CD4-positive, alpha-beta T cell treated with Interleukin-17A for 1 hour (primary cell): Measurements from ENCODE around the gene LBH.

Experiments
- DNase-seq: peaks from one replicate; pipeline ENCODE4 v3.0.0-alpha.2; 2020

LBH gene

DNA sequence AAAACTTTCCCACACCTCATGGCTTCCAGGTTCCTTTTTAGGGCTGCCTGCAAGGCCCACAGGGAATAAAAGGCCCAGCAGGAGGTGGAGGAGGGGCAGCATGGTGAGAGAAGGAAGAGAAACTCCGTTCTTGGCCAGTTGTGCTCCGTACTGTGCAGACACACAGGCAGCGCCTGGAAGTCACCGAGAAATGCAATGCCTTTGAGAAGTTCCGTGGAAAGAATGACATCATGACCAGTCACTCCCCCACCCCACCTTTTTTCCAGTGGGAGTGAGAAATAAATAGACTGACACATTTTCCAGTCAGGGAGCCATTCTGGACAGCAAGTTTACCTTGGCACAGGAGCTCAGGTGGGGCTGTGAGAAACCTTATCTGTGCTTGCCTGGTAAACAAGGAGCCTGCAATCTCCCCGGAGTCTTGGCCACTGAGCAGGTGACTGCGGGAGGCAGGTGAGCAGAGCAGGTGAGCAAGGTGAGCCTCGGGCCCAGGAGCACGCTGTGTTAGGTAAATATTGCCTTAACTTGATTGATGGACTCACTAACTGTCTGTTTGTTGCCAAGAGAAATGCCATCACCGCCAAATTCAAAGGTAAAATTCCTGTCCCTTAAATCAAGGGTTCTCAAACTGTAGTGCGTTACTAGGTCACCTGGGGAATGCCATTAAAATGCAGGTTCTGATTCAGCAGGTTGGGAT lies 13.5 kb upstream of the LBH start:
- DNase-seq: no peak

DNA sequence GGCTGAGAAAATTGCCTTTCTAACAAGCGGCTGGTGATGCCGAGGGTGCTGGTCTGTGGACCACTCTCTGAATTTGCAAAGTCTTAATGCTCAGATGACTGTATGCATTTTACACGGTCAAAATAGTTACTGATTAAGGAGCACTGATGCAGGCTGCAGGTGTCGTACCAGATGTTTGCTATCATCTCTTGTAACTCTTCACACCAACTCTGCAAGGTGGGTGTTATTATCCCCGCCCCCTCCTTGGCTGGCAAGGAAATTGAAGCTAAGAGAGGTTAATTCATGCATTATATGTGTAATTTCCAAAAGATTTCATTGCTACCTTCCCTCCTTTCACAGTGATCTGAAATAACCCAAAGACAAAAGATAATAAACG lies 13.0 kb upstream of the LBH start:
- DNase-seq: no peak

- no peak for DNase-seq
Observed at GRCh38 chr2:30218814-30219213, 12.5 kb upstream of the LBH start.

GRCh38 chr2:30219886-30220875 lies 11.2 kb upstream of the LBH start:
- DNase-seq: no peak

DNA sequence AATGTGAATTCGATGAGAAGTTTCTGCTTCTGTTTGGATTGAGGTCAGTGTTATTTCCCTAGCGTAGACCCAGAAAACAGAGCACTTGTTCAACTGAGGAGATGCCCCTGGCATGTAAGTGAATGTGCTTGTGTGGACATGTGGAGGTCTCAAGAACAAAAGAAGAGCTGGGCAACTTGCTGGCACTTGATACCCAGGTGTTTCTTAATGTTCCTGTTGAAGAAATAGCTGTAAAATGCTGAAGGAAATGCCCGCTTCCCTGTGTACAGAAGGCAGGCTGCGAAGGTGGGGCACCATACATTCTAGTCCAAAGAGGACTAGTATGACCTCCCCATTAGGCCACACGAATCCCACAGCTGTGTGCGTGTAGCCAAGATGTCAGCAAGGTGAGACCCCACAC lies 9.8 kb upstream of the LBH start:
- no peak for DNase-seq

DNA sequence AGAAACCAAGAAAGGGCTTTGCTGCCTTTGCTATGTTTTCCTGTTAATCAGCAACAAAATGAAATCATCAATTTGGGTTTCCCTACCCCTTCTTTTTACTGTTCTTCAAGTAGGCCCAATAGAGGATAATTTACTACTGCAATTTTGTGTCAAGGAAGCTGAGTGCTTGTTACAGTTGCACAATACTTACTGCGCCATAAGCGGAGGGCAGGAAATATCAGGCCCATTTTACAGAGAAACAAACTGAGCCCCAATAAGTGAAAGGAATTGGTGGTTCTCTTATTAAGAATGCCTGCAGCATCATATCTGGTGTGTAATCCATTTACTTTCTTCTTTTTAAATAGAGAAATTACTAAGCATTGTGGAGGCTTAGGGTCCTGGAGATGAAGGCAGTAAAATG lies 9.3 kb upstream of the LBH start:
- DNase-seq: no peak

- DNase-seq: no peak
Observed at GRCh38 chr2:30222636-30223360, 8.5 kb upstream of the LBH start.

GRCh38 chr2:30223413-30223874 lies 7.9 kb upstream of the LBH start:
- peak; percentile 45 for DNase-seq

GRCh38 chr2:30224151-30224550 lies 7.2 kb upstream of the LBH start:
- no peak for DNase-seq

DNA sequence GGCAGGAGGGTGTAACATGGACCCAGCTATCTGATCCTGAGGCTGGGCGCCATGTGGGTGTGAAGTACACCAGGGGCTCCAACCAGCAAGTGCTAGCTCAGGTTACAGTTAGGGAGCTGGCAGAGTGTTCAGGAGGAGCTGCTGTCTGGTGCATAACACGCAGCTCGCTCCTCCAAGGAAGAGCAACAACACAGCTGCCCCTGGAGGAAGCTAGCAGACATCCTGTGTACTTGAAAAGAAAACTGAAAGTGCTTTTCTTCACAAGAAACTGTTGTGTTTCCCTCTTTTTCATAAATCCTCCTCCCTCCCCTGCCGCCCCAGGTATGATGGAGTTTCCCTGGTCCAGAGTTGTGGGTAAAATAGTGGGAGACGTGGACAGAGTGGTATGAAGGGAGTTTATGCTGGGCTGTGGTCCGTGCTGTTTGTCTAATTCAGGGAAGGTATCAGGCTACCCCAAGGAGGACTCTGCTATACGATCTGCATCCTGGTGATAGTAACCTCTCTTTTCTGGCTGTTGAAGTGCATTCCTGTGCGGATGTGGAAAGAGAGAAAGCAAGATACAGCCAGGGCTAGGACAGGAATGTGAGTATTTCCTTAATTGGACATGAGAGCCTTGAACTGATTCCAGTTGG lies 6.1 kb upstream of the LBH start:
- peak; percentile 69 for DNase-seq

DNA sequence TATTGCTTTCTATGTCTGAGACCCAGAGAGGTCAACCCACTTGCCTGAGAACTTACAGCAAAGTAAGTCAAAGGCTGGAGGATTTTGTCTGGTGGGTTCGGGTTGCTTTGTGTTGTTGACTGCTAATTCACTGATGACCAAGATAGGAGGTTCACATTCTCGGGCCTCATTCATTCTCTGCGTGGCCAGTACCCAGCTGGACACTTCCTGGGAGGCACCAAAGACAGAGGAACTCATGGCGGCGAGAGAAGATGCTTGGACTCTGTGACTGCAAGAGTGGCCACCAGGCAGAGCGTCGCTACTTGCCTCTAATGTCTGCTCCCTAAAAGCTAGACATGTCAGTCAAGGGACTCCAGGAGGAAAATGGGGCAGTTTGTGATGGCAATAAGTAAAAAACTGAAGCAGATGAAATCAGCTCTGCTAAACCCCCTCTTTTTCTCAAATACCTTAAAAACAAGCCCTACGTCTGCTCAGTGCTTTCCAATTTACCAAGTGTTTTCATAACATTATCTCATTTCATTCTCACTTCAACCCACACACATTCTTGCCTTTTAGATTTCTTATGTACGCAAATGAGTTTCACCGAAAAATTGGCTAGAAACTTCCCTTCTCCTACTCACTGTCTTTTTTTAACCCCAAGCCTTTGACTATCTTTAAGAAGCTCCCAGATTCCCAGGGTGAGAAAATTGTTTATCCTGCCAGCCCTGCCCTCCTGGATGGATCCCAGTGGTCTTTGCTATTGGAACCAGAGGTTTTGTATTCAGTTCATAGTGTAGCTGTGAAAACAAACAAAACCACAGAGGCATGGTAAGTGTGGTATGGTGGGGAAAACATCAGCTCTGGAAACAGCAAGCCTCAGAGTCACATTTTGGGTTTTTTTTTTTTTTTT lies 4.9 kb upstream of the LBH start:
- DNase-seq: peak; percentile 48

DNA sequence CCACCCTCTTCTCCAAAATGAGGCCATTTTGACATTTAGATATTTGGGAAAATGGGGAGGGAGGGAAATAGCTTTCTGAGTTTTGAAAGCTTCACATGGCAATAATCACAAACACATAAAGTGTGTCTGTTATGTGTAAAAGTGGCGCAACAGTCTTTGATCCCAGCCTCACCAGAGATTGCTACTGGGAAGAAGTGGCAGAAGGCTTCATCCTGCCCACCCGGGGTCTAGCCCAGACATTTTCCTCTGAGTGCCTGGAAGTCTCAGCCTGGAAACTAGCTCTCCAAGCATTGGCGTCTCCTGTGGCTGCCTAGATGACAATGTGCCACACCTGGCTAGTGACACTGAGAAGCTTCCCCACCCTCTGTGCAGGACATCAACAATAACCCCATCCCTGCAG lies 1.7 kb upstream of the LBH start:
- DNase-seq: no peak

DNA sequence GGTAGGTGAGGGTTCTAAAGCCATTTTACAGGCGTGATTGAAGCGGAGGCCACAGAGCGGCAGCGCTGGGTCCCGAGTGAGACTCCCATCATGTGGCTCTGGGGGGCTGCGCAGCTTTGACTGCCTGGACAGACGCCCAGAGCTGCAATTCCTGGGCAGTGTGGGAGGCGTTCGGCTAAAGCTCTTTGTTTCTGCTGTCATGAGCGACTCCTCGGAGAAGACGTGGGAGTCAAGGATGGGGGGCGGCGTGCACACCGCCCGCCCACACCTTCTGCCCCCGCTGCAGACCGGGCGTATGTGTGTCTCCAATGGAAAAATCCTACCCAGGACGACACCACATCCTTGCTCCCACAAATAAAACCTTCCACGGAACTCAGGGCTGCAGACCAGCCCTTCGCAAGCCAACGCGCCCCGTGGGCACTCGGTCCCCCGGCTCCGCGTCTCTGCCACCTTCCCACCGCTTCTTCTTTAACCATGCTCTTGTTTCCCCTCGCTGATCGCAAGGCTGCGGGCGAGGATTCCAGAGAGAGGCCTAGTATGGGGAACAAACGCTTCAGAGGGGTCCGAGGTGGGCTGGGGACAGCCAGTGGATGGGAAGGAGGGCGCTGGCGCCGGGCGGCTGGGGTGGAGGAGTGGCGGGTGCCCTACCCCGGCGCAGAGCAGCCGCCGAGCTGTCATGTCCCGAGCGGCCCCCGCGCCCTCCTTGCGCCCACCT lies 680 bp upstream of the LBH start:
- no peak for DNase-seq

DNA sequence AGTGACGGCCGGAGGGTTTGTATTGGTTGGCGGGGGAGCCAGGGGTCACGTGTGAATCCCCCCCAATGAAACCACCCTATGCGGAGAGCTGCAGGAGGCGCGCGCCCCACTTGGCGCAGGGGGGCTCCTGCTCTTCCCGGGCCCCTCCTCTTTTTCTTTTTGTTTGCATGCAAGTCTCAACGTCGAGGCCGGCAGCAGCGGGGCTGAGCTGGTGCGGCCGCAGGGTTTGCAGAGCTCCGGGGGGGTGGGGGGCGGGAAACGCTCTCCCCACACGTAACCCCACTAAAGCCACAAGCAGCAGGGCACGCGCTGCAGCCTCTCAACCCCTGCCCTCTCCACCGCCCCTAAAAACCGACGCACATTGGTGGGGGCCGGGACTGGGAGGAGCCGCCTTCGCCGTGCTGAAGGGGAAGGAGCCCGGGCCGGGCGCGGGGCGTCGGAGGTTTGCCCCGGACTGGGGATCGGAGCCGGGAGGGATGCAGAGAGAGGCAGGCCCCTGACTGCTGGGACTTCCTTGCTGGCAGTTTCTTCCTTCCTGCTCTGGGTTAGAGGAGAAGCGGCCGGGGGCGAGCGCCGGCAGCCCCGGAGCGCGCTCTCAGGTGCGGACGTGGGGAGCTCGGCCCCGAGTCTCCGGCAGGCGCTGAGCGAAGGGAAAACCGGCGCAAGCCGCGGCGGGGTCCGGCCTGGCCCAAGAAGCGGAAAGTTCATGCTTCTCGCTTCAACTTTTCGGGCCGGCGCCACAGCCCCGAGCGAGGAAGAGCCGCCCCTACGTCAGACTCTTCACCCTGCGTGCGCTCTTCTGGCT lies 864 bp downstream of the LBH start:
- peak; percentile 85 for DNase-seq

DNA sequence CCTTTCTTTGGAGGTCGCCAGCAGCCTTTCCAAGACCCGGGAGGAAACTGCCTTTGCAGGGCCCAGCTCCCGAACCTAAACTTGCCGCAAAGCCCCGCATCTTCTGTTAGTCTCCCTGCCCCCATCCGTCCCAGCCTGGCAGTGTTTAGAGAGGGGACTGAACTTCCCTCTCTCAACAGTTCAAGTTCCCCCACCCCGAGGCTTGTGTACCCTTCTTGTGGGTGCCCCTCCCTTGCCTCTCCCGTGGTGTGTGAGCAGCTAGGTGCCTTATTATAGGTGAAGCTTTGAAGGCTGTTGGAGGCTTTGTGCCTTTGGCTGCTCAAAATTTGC lies 1.4 kb downstream of the LBH start:
- peak; percentile 53 for DNase-seq

- no peak for DNase-seq
Observed at GRCh38 chr2:30233271-30234009, 2.1 kb downstream of the LBH start.

- no peak for DNase-seq
Observed at GRCh38 chr2:30234180-30234971, 3.0 kb downstream of the LBH start.

DNA sequence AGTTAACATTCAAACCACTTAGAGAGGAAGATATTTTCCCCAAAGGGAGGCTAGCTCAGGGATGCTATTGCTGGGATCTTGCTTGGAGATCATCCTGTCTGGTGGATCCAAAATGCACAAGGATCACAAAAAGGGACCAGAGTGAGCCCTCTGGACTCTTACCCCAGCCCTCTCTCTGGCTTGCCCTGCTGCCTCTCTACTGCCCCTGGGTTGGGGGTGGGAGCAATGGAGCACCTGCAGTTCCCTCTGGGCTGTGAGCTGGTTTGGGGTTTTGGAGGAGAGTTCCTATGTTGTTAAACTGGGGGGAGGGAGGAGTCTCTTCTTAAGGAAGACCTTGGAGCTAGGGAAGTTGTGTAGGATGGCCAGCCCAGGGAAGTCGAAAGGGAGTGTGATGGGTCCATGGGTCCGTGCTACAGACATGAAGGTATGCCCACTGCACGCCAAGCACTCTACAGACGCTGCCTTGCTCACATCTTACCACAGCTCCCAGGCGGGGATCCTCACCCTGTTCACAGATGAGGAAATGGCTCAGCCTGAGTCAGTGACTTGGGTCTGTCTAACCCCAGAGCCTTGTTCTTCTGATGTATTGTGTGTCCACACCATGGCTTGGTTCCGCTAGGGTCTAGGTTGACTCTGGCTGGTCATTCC lies 3.8 kb downstream of the LBH start:
- peak; percentile 48 for DNase-seq
